ENCODE measurements around the gene PDE10A.
"Not testable (repeated sequence)": the region's sequence is repeated elsewhere in the genome, so short reads cannot be mapped to it uniquely, and the experiment has no call there.

PDE10A gene

DNA sequence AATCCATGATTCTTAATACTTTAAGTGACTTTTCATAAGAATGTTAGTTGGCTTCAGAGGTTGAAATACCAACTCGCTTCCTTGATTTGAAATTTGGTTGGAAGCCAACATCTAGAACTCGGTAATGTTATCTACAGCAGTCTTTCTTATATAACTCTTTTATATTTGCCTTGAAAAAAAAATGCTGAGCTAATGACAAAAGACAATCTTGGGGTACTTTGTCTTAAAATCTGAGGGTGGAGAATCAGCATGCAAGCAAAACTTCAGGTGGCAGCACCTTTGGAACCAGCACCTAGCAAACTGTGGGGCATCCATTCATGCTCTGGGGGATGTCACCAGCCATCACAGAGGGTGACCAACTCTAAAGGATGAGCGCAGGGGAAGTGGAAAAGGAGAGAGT is 76.3 kb downstream of the PDE10A start:
- DNase-seq (ENCODE audit: low read depth, low spot score) = no peak

DNA sequence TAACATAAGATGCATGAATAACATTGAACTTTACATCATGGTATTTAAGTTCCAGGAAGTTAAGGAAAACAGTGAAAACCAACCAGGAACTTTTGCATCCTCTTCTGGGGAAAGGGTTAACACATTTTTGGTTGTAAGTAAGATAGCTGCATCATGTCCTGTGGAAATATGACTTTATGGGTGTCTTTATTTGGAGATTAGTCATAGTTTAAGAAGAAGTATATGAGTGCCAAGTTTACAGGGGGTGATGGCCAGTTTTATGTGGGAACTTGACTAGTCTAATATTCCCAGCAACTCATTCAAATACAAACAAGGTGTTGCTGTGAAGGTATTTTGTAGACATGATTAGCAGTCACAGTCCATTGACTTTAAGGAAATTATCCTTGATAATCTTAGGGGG is 78.0 kb downstream of the PDE10A start:
- DNase-seq (ENCODE audit: low read depth, low spot score) = no peak

DNA sequence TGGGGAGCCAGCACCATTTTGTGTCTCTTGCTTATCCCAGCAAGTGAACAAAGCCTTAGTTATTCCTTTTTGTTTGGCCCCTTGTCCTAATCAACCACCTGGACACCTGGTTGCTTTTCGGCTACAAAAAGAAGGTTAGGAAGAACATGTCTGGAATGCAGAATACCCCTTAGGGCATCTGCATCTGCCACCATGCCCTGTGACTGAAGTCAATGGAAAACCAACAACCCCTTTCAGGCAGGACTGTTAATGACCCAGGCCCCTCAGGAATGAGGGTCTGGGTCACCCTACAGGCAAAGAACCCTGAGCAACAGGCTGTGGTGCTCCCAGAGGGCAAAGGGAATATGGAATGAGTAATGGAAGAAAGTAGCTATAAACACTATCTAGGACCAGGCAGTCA is 78.5 kb downstream of the PDE10A start:
- no peak for DNase-seq (ENCODE audit: low read depth, low spot score)

DNA sequence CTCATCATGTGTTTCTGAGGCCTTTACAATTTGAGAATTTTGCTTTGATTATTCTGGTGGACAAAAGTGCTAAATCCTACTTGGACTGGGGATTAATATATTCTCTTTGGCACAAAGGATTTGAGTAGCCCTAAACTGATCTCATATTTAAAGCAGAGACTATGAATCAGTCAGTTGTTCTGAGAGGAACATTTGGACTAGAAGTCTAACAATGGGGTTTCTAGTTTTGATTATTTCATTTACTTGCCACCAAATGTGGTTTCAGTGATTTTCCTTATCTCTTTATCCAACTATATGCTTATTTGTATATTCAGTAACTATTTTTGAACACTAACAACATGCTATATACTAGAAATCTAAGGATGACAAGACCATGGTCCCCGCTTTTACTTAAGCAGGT is 81.4 kb downstream of the PDE10A start:
- DNase-seq (ENCODE audit: low read depth, low spot score) = no peak

DNA sequence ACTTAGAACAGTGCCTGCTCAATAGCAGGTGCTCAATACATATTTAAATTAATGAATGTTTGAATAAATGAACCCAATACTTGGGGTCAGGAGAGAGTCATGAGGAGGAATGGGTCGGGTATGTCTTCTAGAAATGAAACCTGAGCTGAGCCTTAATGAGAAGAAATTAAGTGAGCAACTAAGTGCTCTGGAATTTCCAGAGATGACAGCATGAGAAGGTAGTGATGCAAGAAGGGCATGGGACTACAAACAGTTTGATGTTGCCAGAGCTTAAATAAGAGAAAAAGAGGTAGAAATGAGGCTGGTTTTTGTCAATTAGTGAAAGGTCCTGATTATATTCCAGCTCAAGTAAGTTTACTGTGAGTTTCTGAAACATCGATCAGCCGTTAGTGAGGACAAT is 82.9 kb downstream of the PDE10A start:
- DNase-seq (ENCODE audit: low read depth, low spot score) = no peak

DNA sequence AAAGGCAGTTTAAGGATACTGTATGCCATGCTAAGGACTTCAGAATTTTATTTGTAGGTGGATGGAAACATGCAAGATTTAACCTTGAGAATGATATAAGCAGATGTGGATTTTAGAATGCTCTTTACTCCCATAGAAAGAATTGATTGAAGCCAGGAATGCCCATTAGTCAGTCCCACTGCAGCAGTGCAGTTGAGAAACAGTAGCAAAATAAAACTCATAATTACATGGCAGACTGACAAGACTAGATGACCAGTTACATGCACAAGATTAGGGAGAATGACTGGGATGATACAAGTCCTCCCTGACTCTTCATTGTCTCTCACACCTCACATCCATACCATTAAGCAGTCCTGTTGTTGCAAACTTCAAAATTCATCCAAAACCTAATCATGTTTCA is 83.9 kb downstream of the PDE10A start:
- no peak for DNase-seq (ENCODE audit: low read depth, low spot score)

DNA sequence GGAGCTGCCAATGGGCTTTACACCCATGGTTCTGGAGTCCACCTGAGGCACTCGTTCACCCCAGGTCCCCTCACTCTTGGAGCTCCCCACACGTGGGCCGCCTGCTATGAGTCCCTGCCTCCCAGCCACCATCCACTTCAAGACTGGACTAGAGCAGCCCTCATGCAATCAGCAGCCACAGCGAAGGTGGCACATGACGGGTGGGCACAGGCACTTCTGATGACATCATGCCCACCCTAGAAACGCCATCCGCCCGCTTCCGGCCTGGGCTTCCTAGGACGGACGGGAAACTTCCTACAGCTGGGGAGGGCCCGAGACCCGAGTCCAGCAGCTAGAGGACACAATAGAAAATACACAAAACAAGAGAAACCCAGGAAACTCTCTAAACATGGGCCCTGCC is 85.5 kb downstream of the PDE10A start:
- no peak for DNase-seq (ENCODE audit: low read depth, low spot score)

DNA sequence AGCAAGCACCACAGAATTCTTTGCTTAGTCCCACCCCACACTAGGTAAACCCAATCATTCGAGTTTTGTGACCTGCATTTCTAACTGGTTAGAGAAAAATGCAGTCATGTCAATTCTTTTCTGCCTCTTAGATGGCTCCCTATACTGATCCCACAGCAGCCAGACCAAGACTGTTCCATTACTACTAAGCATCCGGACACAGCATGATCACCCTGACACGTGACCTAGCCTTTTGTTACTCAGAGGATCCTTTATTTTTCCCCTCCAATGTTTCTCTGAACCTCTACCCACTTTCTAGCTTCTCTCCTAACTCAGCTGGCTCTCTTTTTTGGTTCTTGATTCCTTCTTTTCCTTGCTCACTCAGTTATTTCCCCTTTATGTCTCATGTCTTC is 87.9 kb downstream of the PDE10A start:
- no peak for DNase-seq (ENCODE audit: low read depth, low spot score)

DNA sequence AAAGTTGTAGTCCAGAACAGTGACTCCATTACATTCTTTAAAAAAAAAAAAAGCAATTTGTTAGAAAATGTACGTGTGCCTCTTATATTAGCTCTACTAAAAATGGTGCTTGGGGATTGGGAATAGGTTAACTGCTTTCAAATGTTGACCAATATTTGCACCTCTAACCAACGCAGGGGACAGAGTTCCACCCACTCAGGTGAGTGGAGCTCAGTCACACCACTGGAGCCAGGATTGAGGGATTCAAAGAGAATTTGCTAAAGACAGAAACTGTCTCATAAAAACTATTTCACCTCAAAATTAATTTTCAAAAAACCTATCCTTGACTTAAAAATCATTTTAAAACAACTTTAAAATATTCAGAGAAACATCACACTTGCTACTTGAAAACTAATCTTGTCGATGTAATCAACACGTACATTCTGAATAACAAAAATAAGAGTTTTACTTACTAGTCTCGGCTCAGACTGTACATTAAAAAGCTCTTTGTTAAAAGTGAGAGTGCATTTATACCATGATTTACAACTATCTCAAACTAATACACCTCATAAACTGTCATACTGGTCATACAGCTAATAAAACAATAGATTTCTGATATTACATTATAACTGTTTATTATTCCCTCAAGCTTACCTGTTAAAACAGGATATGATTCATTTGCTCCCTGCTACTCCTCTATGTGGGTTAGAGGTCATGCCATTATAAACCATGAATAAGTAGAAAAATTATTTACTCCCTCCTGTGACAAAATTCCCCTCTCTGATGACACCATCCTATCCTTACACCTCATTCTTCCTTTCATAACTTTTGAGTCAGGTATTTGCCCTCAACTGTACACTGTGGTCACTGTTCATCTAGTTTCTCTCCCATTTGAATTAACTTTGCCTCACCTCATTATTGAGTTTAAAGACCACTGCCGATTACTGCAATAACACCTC is 88.6 kb downstream of the PDE10A start:
- no peak for DNase-seq (ENCODE audit: low read depth, low spot score)

DNA sequence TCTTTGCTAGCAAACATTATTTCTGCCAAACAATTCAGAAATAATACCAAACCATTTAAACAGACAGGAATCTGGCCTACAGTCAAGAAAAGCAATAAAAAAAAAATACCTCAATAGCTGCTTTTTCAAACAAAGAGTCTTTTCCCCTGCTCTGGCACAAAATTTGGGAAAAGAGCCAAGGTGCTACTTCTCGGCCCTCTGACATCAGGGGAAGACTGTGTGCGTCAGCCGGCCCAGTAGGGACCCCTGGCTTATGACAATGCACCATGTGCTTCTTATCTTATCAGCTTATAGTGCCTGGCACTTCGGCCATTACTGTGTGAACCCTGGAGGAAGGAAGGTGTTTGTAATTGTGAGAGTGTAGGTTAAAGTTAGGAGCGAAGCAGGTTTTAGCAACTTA is 89.4 kb downstream of the PDE10A start:
- DNase-seq (ENCODE audit: low read depth, low spot score) = no peak

DNA sequence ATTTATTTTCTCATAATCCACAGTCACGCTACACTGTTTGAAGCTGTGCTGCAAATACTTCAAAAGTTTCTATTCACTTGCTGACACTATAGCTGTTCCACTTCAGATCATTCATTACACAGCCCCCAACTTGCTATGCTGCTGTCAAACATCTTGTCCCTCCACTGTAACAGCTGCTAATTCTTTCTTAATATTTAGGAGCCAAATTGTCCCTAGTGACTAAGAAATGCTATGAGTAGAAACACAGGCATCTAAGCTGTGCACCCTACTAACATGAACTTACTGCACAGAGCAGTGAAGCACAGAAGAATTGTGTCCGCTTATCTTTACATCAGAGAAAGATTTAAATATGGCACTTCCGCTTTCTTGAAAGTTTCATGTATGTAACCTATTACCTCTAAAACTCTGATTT is 91.3 kb downstream of the PDE10A start:
- no peak for DNase-seq (ENCODE audit: low read depth, low spot score)

DNA sequence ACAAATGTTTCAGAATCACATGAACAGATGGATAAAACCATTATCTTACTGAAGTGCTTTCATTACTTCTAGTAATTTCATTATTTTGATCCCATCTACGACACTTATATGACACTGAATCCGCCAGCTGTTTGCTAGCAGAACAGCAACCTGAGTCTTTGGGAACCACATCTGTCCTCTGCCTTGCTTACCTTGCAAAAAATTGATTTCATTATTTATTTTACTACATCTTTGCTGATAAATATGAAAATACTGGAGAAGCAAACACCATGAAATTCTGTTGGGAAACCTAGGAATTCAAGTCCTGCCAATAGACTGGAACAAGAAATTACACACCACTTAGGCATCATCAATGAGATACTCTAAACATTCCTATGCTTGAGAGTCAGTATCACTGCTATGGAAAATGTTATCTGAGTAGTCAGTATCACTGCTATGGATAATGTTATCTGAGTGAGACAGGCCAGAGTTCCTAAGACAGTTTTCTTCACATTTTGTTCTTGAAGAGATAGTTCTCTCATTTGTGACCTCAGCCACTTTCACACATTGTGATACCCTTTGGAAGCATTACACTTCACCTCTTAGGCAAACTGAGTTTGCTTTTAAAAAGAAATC is 91.9 kb downstream of the PDE10A start:
- no peak for DNase-seq (ENCODE audit: low read depth, low spot score)

DNA sequence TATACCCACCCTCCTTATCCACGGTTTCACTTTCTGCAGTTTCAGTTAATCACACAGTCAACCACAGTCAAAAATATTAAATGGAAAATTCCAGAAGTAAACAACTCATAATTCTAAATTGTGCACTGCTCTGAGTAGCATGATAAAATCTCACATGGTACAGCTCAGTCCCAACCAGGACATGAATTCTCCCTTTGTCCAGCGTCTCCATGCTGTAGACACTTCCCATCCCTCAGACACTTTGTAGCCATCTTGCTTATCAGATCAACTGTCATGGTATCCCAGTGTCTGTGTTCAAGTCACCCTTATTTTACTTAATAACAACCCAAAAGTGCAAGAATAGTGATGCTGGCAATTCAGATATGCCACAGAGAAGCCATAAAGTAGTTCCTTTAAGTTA is 94.7 kb downstream of the PDE10A start:
- DNase-seq (ENCODE audit: low read depth, low spot score) = no peak

DNA sequence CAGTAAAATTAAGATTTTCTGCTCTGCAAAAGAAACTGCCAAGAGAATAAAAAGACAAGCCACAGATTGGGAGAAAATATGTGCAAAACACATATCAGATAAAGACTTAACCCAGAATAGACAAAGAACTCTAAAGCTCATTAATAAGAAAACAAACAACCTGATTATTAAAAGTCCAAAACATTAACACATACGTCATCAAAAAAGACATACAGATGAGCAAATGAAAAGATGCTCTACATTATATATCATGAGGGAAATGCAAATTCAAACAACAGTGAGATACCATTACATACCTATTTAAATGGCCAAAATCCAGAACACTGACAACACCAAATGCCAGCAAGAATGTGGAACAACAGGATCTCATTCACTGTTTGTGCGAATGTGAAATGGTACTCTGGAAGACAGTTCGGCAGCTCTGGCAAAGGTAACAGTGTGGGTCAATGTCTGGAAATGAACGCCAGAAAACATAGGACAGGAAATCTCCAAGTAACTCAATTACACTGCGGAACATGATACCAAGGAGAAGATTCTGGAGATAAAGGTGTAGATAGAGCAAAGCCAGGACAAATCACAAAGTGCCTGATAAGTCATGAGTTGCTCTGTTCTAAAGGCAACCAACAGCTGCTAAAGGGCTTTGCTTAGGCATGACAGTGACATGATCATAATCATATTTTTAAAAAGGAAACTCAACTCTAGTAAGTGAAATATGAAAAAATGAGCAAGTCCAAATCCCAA is 96.8 kb downstream of the PDE10A start:
- DNase-seq (ENCODE audit: low read depth, low spot score) = no peak

DNA sequence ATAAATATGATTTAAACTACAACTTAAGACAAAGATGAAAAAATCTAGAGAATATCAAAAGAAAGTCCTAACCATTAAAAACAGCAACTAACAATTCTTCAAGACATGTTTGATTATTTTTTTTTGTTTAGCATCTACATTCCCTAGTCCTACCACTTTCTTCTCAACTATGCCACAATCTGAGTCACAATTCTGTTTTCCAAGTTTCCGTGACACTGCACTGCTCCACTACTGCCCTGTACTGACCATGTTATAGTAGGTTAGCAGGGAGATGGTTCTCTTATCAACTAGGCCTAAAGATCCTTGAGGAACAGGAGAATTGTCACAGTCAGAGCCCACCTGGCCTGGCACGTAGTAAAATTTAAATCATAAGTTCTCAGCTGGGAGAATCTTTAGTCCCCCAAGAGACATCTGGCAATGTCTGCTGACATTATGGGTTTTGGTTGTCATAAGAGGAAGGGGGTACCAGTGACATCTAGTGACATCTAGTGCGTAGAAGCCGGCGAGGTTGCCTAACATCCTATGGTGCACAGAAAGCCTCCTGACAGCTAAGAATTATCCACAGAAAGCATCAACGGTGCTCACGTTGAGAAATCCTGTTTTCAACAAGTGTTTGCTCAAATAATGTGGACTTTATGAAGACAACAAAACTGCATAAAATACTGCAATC is 100.5 kb downstream of the PDE10A start:
- DNase-seq (ENCODE audit: low read depth, low spot score) = no peak

DNA sequence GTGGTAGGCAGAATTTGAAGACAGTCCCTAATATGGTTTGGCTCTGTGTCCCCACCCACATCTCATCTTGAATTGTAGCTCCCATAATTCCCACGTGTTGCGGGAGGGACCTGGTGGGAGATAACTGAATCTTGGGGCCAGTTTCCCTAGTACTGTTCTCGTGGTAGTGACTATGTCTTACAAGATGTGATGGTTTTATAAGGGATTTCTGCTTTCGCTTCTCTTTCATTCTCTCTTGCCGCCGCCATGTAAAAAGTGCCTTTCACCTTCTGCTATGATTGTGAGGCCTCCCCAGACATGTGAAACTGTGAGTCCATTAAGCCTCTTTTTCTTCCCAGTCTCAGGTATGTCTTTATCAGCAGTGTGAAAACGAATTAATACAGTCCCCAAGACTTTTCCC is 103.4 kb downstream of the PDE10A start:
- DNase-seq (ENCODE audit: low read depth, low spot score) = no peak

DNA sequence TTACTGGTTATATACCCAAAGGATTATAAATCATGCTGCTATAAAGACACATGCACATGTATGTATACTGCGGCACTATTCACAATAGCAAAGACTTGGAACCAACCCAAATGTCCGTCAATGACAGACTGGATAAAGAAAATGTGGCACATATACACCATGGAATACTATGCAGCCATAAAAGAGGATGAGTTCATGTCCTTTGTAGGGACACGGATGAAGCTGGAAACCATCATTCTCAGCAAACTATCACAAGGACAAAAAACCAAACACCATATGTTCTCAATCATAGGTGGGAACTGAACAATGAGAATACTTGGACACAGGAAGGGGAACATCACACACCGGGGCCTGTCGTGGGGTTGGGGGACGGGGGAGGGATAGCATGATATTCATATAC is 104.9 kb downstream of the PDE10A start:
- DNase-seq (ENCODE audit: low read depth, low spot score) = not testable (repeated sequence)

DNA sequence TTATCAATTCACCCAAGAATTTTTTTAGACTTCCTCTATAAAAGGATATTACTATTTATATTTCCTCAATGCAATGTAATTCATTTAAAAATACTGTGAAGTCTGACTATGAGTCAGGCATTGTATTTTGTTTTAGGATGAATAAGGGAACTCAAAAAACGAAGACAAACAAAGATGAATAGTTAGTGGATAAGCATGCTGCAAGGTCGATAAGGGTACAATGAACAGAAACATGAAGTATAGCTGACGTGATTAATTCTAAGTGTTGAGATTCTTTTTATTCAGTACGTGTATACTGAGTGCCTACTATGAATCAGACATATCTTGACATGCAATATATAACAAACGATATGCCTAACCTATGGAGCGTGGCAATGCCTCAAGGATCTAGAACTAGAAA is 105.4 kb downstream of the PDE10A start:
- DNase-seq (ENCODE audit: low read depth, low spot score) = no peak

DNA sequence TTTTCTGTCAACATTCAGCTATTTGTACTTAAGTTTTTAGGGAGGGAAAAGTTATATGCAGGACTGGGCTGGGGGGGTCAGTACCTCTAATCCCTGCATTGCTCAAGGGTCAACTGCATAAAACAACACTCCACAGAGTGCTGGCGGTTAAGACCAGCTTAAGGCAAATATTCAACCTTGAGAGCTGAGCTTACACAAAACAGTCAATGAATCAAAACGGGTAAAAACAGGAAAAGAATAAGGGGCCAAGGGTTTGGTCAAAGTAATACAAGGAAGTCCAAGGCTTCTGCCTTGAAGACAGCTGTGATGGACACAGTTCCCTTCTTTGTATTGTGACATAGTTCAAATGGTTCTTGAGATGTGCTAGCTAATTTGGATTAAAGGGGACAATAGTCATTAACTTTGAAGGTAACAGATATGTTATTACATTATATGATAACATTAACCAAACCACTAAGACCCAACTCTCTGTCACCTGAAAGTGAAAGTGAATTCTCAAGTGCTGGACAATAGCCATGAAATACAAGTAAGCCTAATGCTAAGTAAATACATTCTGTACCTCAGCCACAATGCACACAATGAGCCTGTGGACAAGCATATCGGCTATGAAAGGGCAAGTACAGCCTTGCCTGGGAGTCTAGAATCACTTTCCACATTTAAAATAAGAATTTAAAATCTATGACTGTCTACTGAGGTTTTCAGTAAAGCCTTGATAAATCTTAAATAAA is 106.8 kb downstream of the PDE10A start:
- no peak for DNase-seq (ENCODE audit: low read depth, low spot score)

DNA sequence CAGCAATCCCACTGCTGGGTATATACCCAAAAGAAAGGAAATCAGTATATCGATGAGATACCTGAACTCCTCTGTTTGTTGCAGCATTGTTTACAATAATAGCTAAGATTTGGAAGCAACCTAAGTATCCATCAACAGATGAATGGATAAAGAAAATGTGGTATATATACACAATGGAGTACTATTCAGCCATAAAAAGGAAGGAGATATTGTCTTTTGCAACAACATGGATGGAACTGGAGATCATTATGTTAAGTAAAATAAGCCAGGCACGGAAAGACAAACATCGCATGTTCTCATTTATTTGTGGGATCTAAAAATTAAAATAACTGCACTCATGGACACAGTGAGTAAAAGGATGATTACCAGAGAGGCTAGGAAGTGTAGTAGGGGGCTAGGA is 108.4 kb downstream of the PDE10A start:
- DNase-seq (ENCODE audit: low read depth, low spot score) = not testable (repeated sequence)

DNA sequence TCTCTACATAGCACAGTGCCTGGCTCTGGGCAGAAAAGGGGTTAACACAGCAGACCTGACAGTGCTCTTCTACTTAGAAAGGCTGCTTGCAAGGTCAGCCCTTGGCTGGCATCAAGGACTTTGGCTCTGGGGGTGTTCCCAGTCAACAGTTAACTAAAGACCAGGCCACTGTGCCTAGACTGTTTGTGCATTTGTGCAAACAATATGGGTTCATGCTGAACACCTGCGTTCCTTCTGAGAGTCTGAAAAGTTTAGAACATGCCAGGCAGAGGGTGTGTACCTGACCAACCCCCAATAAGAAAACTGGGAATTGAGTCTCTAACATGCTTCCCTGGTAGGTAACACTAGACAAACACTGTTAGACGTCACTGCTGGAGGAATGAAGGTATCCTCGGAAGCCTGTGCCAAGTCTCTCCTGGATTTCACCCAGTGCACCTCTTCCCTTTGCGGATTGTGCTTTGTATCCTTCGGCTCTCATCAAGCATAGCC is 110.7 kb downstream of the PDE10A start:
- no peak for DNase-seq (ENCODE audit: low read depth, low spot score)

Measured in activated naive CD8-positive, alpha-beta T cell treated with anti-CD3 and anti-CD28 coated beads, Interleukin-2, amount 50 U/mL, for 16 hours (primary cell).